HG03354 (cell line): ENCODE measurements around the gene KCTD13.
"Not testable (repeated sequence)": the region's sequence is repeated elsewhere in the genome, so short reads cannot be mapped to it uniquely, and the experiment has no call there.

Source experiments
- ATAC-seq: cut with Tn5 transposase; IDR thresholded peaks from one replicate; pipeline ENCODE4 v1.9.1; 2021; ENCODE audit warnings: mild to moderate bottlenecking; ENCODE audit not compliant: unreplicated experiment, poor library complexity, severe bottlenecking

KCTD13 gene

GRCh38 chr16:29909851-29910250 is 16.2 kb downstream of the KCTD13 start:
- not testable (repeated sequence) for ATAC-seq

GRCh38 chr16:29909391-29909790 is 16.6 kb downstream of the KCTD13 start:
- ATAC-seq = no peak

GRCh38 chr16:29908719-29909220 is 17.3 kb downstream of the KCTD13 start:
- no peak for ATAC-seq

GRCh38 chr16:29907973-29908372 is 18.1 kb downstream of the KCTD13 start:
- no peak for ATAC-seq

- ATAC-seq = no peak
Measured at GRCh38 chr16:29906520-29907244, 19.3 kb downstream of the KCTD13 start.

- ATAC-seq = no peak
Measured at GRCh38 chr16:29905668-29906067, 20.4 kb downstream of the KCTD13 start.

GRCh38 chr16:29904947-29905346 is 21.1 kb downstream of the KCTD13 start:
- ATAC-seq = no peak

GRCh38 chr16:29903590-29903989 is 22.4 kb downstream of the KCTD13 start:
- no peak for ATAC-seq

GRCh38 chr16:29901607-29901945 is 24.4 kb downstream of the KCTD13 start:
- ATAC-seq = no peak

- no peak for ATAC-seq
Measured at GRCh38 chr16:29900888-29901606, 25.0 kb downstream of the KCTD13 start.

- peak; percentile 68 for ATAC-seq
Measured at GRCh38 chr16:29900102-29900887, 25.7 kb downstream of the KCTD13 start, which contains the start of gene ASPHD1. Gene ASPHD1 (plus strand): TSS chr16:29900488. CDS start chr16:29900972, 484 bp downstream.

- no peak for ATAC-seq
Measured at GRCh38 chr16:29899516-29900101, 26.4 kb downstream of the KCTD13 start, which contains the start of gene SEZ6L2. Gene SEZ6L2 (minus strand): TSS chr16:29899550. CDS start chr16:29899019, 531 bp downstream.

GRCh38 chr16:29898804-29899515 is 27.1 kb downstream of the KCTD13 start:
- no peak for ATAC-seq

- no peak for ATAC-seq
Measured at GRCh38 chr16:29898135-29898803, 27.8 kb downstream of the KCTD13 start.

- no peak for ATAC-seq
Measured at GRCh38 chr16:29897333-29897732, 28.7 kb downstream of the KCTD13 start.

- no peak for ATAC-seq
Measured at GRCh38 chr16:29896841-29897240, 29.2 kb downstream of the KCTD13 start.

- ATAC-seq = no peak
Measured at GRCh38 chr16:29894352-29894751, 31.7 kb downstream of the KCTD13 start.

- ATAC-seq = no peak
Measured at GRCh38 chr16:29893553-29893952, 32.5 kb downstream of the KCTD13 start.

- no peak for ATAC-seq
Measured at GRCh38 chr16:29892458-29892813, 33.6 kb downstream of the KCTD13 start.
